OCI-M1 (cell line): ENCODE results near the gene TMEM106B.

Experiments used
- DNase-seq: peaks from one replicate; lab custom pipeline; 2025; lab: John Stamatoyannopoulos, UW

The TMEM106B gene

DNA sequence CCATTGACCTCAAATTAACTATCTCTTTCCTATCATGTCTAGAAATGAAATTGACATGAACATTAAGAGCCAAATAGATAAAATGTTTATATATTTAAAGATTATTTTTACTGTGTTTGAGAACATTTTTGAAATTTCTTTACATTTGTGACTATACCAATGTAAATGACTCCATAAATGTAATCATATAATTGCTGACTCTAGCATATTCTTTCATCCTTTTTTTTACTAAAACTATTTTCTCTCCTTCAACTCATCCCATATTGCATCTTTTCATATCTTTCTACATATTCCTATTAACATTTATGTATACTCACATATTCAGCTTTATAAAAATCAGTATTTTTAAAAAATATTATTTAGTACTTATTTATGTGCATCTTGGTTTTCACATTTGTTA lies 16.9 kb downstream of the TMEM106B start:
- no peak for DNase-seq

DNA sequence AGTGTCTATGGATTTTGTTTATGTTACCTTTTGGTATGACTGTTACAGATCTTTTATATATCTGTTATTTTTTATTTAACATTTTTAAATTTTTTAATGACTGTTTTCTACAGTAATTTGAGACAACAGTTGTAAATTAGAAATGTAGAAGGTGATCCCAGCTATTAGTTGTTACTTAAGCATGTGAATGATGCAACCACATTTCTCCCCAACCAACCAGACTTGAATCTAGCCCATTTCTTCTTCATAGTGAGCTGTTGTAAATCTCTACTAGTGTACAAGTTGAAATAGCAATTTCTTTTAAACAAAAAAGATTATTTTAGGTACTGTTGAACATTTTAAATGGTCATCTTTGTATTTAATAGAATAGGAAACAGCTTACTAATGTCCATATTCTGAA lies 18.0 kb downstream of the TMEM106B start:
- DNase-seq, result no peak

DNA sequence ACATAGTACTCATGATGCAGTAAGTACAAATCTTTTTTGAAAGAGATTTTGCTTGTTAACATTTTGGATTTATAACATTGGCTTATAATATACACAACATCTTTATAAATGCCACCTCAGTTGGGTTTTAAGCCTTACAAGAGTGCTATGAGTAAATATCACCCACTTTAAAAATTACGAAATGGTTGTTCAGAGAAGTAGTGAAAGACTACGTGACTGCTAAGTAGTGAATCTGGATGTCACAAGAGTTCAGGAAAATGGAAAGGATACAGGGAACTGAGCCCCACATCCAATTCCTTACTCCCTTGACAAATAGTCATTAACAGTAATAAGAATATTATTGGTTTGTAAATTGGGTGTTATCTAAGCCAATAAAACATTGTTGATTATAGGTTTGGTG lies 20.0 kb downstream of the TMEM106B start:
- DNase-seq, result no peak

DNA sequence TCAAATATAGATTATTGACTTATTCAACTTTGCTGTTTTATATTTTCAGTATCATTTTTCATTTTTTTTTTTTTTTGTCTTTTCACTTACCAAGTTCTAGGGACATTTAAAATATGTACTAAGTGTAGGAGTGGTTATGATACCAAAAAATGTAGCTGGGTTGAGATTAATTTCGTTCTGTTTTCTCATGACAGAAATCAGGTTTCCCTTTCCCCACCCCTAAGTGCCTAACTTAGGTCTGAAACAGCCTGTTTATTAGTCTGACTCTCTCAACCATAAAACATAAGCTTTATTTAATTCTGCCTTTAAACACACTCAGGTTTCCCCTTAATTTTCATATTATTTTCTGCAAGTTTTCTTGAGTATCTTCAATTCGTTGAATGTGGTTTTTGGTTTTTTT lies 22.1 kb downstream of the TMEM106B start:
- no peak for DNase-seq

DNA sequence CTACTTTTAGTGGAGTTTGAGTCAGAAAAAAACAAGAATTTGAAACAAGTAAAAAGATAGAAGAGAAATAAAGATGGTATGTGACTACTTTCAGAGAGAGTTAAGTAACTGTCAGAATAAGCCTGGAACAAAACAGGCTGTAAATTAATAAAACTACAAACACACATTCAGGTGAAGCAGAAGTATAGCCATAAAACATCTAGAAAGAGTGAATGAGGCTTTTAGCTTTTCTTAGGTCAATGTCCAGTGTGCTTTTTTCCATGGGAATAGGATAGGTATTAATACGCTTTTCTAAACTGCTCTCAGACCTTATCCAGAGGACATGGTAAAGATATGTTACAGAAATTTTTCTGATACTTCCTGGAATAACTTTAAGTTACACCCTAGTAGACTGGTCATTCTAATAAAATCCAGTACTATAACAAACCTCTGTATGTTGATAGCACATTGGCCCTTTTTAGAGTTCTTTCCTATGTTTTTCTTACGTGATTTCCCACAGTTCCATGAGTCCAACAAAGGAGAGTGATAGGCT lies 23.3 kb downstream of the TMEM106B start:
- no peak for DNase-seq

DNA sequence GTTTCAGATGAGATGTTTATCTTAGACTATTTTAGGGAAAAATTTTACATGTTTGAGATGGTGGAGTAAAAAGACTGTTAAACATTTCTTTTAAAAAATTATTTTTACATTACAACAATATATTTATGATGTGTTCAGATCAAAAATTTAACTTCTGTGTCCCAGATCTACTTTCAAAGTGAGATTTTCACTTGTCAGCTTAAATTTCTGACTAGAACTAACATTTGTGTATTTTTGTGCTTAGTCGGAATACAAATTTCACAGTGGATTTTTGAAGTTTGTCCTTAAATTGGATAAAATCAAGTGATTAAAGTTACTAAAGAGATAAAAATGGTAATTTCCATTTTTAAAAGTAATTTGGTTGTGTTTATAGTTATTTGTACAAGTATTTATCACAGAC lies 24.9 kb downstream of the TMEM106B start:
- DNase-seq, result no peak

DNA sequence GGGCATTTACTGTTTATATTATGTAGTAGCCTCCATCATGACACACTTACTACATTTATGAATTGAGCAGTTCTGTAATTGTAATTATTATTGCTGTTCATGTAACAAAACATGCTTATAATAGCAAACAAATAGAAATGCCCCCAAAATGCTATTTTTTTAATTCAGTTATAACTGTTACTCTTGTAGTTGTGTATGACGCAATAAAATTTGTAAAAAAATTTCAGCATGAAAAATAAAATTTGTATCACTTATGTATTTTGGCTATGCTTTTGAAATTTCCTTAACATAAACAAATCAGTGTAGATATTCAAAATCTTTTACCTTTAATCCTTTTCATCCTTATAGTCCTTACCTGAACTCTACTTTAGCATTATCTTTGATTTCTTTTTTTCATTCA lies 25.9 kb downstream of the TMEM106B start:
- no peak for DNase-seq

DNA sequence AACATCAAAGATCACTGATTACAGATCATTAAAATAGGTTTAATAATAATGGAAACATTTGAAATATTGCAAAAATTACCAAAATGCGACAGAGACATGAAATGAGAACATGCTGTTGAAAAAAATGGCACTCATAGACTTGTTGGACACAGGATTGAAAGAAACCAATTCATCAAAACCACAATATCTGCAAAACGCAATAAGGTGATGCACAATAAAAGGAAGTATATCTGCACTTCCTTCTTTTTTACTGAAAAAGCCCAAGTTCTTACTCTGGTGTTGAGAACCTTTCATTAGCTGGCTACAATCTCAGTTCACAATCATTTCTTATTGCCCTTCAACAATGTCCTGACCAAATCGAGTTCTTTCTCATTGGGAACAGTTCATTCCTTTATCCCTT lies 28.7 kb downstream of the TMEM106B start:
- DNase-seq, result peak; percentile 49

DNA sequence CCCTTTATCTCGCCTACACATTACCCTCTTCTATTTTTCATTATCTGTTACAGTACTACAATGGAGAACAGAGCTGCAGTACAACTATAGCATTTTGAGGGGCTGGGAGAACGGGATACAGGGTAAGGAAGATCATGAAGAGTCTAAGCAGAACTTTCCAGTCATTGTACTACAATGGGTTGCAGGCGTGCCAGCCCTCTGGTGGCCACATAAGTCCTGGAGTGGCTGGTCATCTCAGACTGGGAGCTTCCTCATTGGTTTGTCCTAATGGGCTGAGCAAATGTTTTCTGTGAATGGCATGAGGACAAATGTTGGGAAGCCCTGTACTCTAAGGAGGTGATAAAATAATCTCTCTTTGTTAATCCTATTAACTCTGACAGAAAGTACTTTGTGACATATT lies 33.0 kb downstream of the TMEM106B start:
- peak; percentile 27 for DNase-seq

DNA sequence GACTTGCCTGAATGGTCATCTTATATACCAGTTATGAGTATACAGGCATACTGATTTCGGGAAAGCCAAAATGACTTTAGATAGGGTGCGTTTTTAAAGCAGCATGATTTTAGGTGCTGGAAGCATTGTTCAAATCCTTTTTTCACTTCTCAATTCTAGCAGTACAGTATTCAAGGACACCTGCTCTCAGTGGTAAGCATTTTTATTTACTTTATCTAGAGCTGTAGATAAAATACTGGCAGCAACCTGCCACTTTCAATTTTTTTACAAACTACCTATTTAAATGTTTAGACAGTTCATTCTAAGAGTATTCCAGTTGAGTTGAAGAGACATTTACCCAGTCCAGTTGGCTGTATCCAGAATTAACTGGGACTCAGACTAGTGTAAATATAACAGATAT lies 33.6 kb downstream of the TMEM106B start:
- DNase-seq, result no peak

DNA sequence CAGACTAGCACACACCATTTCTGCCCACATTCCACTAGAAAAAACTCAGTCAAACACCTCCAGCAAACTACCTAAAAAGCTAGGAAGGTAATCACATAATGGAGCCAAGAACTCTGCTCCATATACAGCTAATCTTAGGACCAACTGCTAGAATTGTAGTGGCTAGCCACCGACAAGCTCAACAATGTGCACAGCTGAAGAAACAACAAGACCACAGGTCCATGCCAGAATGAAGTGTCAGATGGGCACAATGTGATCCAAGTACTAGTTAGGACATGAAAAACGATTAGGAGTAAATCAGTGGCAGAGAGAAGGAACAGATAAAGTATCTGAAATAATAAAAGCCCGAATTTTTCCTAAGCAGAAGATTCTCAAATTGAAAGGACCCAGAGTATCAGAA lies 38.6 kb downstream of the TMEM106B start:
- no peak for DNase-seq

DNA sequence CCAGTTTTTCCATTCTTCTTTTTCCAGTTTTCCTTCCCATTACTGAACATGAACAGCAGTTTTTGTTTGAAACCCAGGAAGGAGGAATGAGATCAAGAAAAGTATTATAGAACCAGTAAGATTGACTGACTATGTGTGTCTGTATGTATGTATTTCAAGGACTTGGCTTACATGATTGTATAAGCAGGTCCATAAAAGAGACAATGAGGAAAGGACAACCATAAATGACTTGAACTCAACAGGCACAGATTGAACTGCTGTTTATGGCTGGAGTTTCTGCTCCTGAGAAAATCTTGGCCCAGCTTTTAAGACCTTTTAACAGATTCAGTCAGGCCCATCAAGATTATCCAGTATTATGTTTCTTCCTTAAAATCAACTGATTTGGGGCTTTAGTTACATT lies 39.1 kb downstream of the TMEM106B start:
- no peak for DNase-seq

DNA sequence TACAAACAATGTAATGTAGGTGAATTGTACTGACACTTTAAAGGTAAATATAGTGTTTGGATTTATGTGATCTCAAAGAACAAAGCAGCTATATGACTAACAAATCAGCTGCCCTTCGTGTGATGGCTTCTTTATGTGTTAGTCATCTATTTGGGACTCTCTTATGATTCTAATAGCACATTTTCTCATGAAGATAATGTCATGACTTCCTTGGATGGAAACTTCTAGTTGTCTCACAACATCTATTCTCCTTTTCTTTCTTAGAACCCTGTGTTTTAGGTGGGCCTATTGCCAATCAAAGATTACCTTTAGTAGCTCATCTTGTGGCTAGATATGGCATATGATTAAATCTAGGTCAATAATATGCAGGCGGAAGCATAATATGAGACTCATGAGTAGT lies 45.0 kb downstream of the TMEM106B start:
- no peak for DNase-seq

DNA sequence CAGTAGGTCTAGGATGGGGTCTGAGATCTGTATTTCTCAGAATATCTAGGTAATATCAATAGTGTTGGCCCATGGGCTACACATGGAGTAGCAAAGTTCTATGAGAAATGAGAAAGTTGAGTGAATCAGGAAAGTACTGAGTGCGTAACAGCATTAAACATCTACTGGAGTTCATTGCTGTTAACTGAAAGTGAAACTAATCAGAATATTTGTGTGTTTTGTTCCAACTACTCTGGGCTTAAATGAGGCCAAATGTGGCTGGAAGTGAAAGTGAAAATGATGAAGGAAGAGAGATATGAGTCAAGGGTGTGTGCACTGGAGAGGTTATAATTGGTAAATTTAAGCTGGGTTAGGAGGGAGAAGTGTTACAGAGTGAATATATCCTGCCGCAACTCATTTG lies 46.5 kb downstream of the TMEM106B start:
- peak; percentile 93 for DNase-seq

DNA sequence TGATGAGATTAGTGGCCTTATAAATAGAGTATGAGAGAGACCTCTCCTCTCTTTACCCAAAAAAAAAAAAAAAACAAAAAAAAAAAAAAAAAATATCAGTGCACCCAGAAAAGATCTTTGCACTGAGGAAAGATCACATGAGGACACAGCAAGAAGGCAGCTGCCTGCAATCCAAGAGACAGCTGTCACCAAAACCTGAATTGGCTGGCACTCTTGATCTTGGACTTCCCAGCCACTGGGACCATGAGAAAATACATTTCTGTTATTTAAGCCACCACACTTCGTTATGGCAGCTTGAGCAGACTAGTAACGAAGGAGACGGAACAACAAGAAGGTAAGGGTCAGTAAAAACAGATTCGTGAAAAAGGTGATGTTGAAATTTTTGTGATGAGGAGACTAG lies 47.0 kb downstream of the TMEM106B start:
- DNase-seq, result peak; percentile 49

DNA sequence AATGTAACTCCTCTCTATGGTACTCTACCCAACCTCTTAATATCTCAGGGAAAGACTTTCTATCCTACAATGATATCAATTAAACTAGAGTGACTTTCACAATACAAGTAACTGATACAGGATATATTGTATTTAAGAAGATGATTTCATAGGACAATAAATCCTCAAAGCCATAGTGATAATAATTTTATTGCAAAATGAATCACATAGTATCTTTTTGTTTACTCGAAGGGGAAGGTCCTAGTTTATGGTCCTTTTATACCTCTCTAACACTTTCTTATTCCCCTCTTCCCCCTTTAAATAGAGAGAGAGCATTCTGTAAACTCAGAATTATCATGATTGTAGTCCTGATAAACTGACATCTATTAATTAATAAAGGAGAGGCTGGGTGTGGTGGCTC lies 56.4 kb downstream of the TMEM106B start:
- DNase-seq, result no peak

DNA sequence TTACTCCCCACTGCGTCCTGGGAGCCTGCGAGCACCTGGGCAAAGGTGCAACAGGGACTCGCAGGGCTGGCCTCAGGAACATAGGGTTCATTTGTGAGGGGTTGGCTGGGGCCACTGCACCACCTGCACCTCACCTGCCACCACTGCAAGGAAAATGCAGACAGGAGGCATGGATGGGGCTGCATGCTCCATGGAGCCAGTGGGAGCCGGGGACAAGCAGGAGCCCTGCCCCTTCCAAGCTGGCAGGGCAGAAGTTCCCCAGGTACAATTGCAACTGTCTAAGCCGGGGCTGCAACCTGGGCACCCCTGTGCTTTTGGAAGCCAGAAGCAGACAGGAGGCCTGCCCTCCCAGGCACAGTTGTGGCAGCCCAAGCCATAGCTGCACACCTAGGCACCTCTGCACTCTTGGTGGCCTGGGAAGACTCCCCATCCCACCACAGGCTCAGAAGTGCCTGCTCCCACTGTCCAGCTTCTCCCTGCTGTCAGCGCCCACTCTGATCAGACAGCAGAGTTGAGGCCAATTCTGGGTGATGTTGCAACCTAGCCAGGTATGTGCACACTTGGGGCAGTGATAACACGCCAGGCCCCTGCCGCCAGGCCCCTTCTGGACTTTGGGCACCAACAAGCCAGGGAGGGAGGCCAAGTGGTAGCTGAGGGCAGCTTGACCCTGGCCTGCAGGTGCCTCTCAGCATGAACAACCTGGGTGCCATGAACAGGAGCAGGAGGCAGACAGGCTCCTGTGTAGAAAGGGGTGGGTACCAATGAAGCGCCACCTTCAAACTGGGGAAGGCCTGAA lies 58.2 kb downstream of the TMEM106B start:
- DNase-seq, result no peak

DNA sequence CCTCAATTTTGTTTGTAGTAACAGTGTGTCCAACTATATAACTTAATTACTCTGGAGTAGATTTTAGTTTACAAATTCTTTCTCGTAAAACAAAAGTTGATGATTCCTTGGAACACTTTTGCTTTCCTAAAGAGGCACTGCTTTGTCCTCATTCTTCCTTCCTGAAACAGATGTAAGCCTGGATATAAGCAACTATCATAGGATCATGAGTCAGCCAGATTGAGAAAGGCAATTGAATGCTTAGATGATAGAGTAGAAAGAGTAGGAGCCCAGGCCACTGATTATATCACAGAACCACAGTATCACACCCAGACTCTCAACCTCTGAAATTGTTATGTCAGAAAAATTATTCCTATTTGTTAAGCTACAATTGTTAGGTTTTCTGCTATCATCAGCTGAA lies 69.9 kb downstream of the TMEM106B start:
- peak; percentile 42 for DNase-seq

DNA sequence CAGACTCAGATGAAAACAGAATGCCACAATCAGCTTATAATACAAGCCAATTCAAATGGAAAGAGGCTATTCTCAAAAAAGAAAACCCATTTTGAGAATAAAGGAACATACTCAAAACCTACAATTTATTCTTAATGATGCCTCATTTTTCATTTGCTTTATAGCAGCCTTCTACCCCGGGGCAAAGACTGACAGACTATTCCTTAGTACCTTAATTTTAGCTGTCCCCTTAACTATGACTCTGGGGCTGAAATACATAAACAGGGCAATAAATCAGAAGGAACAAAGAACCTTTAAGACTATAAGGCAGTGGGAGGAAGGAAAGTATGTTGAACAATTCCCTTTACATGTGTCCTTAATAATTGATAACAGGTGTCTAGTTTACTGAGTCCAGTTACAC lies 76.8 kb downstream of the TMEM106B start:
- no peak for DNase-seq

DNA sequence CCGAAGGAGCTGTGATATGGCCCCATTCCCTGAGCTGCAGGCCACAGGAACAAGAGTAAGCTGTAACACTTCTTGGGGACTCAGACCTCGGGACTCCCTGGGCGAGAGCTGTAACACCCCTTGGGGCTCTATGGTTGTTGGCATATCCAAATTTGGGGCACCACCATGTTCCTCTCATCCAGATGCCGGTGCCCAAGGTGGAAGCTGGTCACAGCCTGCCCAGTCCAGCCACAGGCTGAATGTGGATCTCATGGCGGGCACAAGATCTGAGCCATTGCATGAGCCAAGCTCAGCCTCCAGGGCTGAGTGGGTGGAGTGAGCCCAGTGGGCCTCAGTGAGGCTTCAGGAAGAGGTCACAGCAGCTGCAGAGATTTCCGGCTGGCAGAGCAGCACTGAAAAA lies 78.9 kb downstream of the TMEM106B start:
- no peak for DNase-seq

DNA sequence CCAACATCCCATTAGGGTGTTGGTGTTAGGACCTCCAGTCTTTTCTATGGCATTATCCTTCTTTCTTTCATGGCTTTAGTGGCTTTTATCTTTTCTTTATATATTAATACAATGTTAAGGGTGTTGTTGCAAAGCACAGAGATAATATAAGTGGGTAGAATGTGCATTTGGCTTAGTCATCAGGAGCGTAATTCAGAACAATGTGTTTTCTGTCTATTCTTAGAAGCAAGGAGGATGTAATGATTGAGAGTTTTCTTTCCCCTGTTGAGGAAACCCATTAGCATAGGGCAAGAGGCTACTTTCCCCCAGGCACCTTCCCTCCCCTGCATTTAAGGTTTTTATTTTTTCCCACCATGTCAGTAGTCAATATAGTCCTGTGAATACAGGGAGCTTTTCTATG lies 79.7 kb downstream of the TMEM106B start:
- no peak for DNase-seq

DNA sequence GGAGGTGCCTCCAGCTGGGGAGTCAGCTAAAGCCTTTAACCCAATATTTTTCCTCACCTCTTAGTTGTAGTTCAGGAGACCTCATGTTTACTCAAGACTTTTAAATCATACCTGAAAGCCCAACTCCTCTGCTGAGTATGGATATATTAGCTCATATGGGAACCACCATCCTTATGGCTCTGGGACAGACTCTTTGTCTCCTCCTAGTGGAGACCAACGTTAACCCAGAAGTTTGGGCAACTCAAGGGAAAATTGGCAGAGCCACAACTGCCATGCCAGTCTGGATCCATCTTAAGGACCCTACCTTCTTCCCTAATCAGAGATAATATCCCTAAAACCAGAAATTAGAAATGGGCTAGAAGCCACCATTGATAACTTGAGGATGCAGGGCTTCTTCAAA lies 80.8 kb downstream of the TMEM106B start:
- DNase-seq, result no peak
